HuH-7 (cell line): ENCODE results near the gene KRT32.
A peak's percentile ranks its signal among the peaks of the same experiment; 100 is the strongest.

Source experiments
- DNase-seq: peaks from one replicate; pipeline ENCODE4 v3.0.0; 2011; ENCODE audit warnings: low spot score

The KRT32 gene

GRCh38 chr17:41492771-41493170 is 25.6 kb upstream of the KRT32 start:
- DNase-seq = no peak

DNA sequence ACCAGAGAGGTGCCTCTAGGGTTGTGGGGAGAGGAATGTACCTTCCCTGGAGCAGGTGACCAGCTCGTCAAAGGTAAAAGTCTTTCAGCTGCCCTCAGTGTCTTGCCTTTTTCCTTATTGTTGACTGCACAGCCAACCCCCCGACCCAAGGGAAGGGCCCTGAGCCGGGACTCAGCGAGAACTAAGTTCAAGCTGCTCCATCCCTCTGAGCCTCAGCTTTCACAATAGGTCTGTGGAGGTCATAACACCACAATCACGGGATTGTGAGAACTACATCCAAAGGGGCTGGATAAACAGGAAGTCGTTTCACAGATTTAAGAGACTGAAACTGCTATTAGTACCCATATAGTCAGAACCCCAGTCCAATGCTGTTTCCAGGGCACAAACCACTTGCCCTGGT is 25.2 kb upstream of the KRT32 start:
- no peak for DNase-seq

DNA sequence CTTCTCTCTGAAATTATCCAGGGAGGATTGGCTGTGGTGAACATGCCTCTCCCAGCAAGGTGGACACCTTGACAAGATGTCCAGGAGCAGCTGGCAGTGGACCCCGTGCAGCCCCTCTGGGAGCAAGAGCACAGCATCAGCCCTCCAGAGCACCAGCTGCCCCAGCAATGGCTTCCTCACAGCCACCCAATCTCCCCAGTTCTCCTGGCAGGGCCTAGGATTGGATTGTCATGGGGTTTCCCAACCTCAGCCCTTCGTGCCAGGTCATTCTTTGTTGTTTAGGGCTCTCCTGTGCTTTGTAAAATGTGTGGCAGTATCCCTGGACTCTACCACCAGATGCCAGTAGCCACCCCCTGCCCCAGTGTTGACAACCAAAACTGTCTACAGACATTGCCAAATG is 24.3 kb upstream of the KRT32 start:
- no peak for DNase-seq

DNA sequence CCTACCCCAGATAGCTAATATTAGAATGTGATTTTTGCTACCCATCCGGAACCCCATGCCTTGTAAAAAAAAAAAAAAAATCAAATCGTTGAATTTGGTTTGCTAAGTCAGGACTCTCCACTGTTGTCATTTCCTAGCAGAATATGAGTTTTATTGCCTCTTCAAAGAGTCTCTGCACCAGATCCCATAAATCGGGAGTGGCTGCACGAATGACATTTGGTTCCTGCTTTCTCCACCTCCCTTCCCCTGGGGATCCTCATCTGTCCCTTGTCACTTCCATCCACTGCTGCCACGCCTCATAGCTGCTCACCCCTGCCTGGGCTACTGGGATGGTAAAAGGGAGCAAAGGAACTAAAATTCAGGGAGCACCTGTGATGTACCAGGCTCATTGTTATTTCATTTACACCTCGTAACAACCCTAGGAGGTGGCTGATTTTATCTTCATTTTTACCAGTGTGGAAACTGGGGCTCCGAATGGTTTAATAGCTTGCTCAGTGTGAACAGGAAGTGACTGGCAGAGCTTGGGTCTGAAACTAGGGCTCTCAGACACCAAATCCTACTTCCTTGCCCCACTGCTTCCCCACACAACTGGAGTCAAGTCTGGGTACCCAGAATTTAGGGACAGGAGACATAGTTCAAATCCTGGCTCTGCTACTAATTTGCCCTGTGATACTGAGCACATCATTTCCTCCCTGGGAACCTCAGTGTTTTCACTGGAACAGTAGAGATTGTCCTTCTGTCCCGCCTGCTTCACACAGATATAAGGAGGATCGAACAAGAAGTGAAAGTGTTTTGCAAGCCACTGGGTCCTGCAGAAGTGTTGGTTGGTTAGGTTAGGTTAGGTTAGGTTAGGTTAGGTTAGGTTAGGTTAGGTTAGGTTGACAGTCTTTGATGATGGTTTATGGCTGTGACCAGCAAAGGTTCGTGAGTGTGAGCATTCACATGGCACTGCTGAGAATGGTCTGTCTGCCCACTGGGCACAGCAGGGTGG is 23.1 kb upstream of the KRT32 start:
- DNase-seq = no peak

GRCh38 chr17:41489531-41489930 is 22.3 kb upstream of the KRT32 start, which contains the start of gene KRT36:
TSS of gene KRT36 (minus strand) at chr17:41489910. CDS start at chr17:41489864, 46 bp downstream.
- DNase-seq = no peak

DNA sequence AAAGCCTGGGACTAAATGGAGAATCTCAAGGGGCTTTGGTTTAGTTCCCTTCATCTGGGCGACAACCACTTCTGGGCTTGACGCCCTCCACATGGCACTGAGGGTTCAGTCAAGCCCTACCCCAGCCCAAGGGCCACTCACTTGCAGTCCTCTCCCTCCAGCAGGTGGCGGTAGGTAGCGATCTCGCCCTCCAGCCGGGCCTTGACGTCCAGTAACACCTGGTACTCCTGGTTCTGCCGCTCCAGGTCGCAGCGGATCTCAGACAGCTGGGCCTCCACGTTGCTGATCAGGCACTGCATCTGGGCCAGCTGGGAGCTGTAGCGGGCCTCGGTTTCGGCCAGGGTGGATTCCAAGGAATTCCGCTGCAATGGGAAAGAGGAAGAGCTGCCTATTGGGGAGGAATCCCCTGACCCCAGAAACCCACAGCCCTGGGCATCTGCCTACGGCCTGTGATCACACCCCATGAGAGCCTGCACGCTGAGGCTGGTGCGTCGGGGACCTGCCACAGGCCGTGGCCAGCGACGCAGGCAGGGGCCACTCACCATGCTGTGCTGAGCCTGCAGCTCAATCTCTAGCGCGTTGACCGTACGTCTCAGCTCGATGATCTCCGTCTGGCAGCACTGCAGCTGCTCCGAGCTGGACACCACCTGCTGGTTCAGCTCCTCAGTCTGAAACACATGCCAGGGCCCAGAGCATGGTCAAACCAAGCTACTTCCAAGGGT is 19.8 kb upstream of the KRT32 start:
- DNase-seq = peak; percentile 53

- DNase-seq = no peak
Measured at GRCh38 chr17:41486316-41486715, 19.1 kb upstream of the KRT32 start.

DNA sequence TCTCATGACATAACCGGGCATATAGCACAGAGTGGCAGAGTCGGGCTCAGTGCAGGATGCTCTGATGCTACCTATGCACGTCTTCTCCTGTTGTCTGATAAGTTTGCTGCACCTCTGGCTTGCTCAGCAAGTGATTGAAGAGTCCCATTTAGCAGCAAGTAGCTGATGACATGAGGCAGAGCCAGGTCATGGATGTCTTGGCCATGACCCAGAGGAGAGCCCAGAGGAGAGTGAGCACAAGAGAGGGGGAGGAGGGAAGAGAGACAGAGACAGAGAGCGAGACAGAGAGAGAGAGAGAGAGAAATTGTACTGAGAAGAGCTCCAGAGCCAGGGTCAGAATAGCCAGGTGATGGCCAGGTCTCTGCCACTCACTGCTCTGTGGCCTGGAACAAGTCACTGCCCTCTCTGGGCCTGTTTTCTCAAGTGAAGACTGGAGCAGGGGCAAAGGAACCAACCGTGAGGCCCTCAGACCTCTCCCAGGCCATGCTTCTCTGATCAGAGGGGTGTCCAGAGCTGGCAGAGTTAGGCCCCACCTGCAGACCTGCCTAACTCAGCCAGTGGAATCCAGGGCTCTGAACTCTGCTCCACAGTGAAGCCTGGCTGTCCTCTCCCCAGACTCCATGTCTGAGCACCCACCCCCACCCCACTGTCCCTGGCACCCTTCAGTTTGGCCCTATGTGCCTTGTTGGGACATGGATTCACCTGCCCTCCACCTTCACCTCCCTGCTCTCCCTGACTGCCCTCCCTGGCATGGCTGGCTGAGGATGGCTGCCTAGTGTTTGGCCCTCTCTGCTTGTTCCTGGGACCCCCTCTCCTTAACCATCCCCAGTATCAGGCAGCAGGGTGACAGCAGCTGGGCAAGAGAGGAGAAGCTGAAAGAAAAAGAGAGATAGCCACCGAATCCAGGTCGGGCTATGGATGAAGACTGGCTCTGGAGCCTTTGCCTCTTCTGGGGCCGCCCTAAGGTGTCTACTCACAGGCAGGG is 18.0 kb upstream of the KRT32 start:
- DNase-seq = no peak

- no peak for DNase-seq
Measured at GRCh38 chr17:41483991-41484826, 17.0 kb upstream of the KRT32 start.

- DNase-seq = no peak
Measured at GRCh38 chr17:41483531-41483930, 16.3 kb upstream of the KRT32 start.

- DNase-seq = no peak
Measured at GRCh38 chr17:41481036-41481435, 13.8 kb upstream of the KRT32 start, which contains the start of gene KRT35. TSS of gene KRT35 (minus strand) at chr17:41481151. CDS start at chr17:41481097, 54 bp downstream.

DNA sequence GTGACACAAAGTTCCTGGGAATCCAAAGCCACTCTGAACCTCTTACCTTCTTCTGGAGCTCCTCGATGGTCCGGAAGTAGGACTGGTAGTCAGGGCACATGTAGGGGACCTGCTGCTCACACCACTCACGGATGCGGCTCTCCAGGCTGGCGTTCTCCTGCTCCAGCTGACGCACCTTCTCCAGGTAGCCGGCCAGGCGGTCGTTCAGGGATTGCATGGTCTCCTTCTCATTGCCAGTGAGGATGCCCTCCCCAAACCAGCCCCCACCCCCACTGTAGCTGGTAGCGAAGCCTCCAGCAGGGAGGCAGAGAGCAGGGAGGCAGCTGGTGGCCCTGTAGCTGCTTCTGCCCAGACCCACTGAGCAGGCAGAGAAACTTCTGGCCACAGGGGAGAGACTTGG is 13.4 kb upstream of the KRT32 start:
- DNase-seq = no peak

GRCh38 chr17:41480136-41480535 is 12.9 kb upstream of the KRT32 start:
- DNase-seq = no peak

DNA sequence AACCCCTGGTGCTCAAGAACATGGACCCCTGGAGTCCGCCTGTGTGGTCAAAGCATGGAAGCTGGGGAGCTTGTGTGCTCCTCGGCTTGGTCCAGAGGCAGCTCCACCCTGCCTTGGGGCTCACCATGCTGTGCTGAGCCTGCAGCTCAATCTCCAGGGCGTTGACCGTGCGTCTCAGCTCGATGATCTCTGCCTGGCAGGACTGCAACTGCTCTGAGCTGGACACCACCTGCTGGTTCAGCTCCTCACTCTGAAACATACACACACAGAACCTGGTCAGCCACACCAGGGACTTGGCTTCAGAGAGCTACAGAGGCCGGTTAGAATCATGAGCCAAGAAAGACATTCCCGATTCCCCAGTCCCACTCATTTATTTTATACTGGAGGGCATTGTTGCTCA is 11.1 kb upstream of the KRT32 start:
- DNase-seq = no peak

- no peak for DNase-seq
Measured at GRCh38 chr17:41476866-41477815, 10.0 kb upstream of the KRT32 start.

DNA sequence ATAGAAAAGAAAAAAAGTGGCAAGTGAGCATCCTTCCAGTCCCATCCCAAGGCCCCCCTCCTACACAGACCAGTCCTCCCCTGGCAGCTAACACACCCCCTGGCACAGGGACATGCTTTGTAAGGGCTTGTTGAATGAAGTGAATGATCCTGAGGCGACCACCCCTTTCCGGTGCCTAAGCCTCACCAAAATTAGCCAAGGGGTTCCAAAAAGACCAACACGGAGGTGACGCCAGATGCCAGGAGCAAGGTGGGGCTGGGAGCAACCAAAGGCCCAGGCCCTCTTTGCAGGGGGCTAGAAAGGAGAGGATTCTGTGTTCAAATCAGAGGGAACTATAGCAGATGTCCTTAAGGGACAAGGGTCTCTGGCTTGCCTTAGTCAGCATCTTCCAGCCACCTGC is 8.2 kb upstream of the KRT32 start:
- no peak for DNase-seq

- no peak for DNase-seq
Measured at GRCh38 chr17:41474863-41475262, 7.7 kb upstream of the KRT32 start.

- DNase-seq = no peak
Measured at GRCh38 chr17:41468346-41468745, 1.2 kb upstream of the KRT32 start.

GRCh38 chr17:41467561-41467960 is 375 bp upstream of the KRT32 start:
- DNase-seq = no peak

- no peak for DNase-seq
Measured at GRCh38 chr17:41464682-41465081, 2.5 kb downstream of the KRT32 start.
